ENCODE measurements around the gene PAEP. TPM values are rescaled to one million over a fixed set of nuclear protein-coding genes. Genes with fewer than 3 reads are reported as not detected.

Gene PAEP
- total RNA-seq, 1 donor from 2014 or later = not detected

GRCh38 chr9:135577256-135577655 is 15.7 kb downstream of the PAEP start:
- Mint-ChIP-seq H3K9me3 (ENCODE audit: low read depth) (no peaks in the 10 kb centered on the region), H3K4me3 (ENCODE audit: unreplicated experiment) (no peak overlapping the region), H3K4me1 (ENCODE audit: low read depth) (no peaks in the 10 kb centered on the region), H3K27ac (ENCODE audit: unreplicated experiment) (no peak overlapping the region), H3K36me3 (ENCODE audit: low read depth) (no peaks in the 10 kb centered on the region), H3K27me3 (ENCODE audit: low read depth) (peaks cover 18% of the 10 kb centered on the region)
- TF ChIP-seq CTCF (IDR thresholded peaks at IDR 0.05) = no peak
- no peak for DNase-seq (ENCODE audit: low spot score)

- Mint-ChIP-seq H3K9me3 (ENCODE audit: low read depth) (no peaks in the 10 kb centered on the region), H3K27ac (ENCODE audit: unreplicated experiment) (no peak overlapping the region), H3K36me3 (ENCODE audit: low read depth) (no peaks in the 10 kb centered on the region), H3K4me3 (ENCODE audit: unreplicated experiment) (no peak overlapping the region), H3K27me3 (ENCODE audit: low read depth) (peaks cover 18% of the 10 kb centered on the region), H3K4me1 (ENCODE audit: low read depth) (no peaks in the 10 kb centered on the region)
- no peak for TF ChIP-seq CTCF (IDR thresholded peaks at IDR 0.05)
- DNase-seq (ENCODE audit: low spot score) = no peak
These were observed 17.8 kb downstream of the PAEP start for GRCh38 chr9:135579356-135579755.

GRCh38 chr9:135579889-135580660 is 18.5 kb downstream of the PAEP start:
- no peak overlapping the region for H3K4me3 Mint-ChIP-seq (ENCODE audit: unreplicated experiment)
- no peak for TF ChIP-seq CTCF (IDR thresholded peaks at IDR 0.05)
- no peaks in the 10 kb centered on the region for H3K36me3 Mint-ChIP-seq (ENCODE audit: low read depth)
- no peaks in the 10 kb centered on the region for H3K9me3 Mint-ChIP-seq (ENCODE audit: low read depth)
- H3K27ac Mint-ChIP-seq (ENCODE audit: unreplicated experiment) = no peak overlapping the region
- no peaks in the 10 kb centered on the region for H3K4me1 Mint-ChIP-seq (ENCODE audit: low read depth)
- H3K27me3 Mint-ChIP-seq (ENCODE audit: low read depth) = peaks cover 13% of the 10 kb centered on the region
- no peak for DNase-seq (ENCODE audit: low spot score)

GRCh38 chr9:135580664-135581380 is 19.3 kb downstream of the PAEP start:
- Mint-ChIP-seq H3K9me3 (ENCODE audit: low read depth) (no peaks in the 10 kb centered on the region), H3K4me3 (ENCODE audit: unreplicated experiment) (no peak overlapping the region), H3K36me3 (ENCODE audit: low read depth) (no peaks in the 10 kb centered on the region), H3K27me3 (ENCODE audit: low read depth) (peaks cover 13% of the 10 kb centered on the region), H3K4me1 (ENCODE audit: low read depth) (no peaks in the 10 kb centered on the region), H3K27ac (ENCODE audit: unreplicated experiment) (no peak overlapping the region)
- TF ChIP-seq CTCF (IDR thresholded peaks at IDR 0.05) = no peak
- no peak for DNase-seq (ENCODE audit: low spot score)

- Mint-ChIP-seq H3K4me1 (ENCODE audit: low read depth) (no peaks in the 10 kb centered on the region), H3K36me3 (ENCODE audit: low read depth) (no peaks in the 10 kb centered on the region), H3K9me3 (ENCODE audit: low read depth) (no peaks in the 10 kb centered on the region), H3K4me3 (ENCODE audit: unreplicated experiment) (no peak overlapping the region), H3K27ac (ENCODE audit: unreplicated experiment) (no peak overlapping the region), H3K27me3 (ENCODE audit: low read depth) (peaks cover 11% of the 10 kb centered on the region)
- DNase-seq (ENCODE audit: low spot score) = no peak
- no peak for TF ChIP-seq CTCF (IDR thresholded peaks at IDR 0.05)
These were observed 20.3 kb downstream of the PAEP start for GRCh38 chr9:135581636-135582426.
